Heart left ventricle (tissue), 16 donors: ENCODE measurements around the gene PEG3. TPM values are rescaled to one million over a fixed set of nuclear protein-coding genes. Genes with fewer than 3 reads are reported as not detected.
"Not testable (repeated sequence)": the region's sequence is repeated elsewhere in the genome, so short reads cannot be mapped to it uniquely, and the experiment has no call there.

Source experiments
- ATAC-seq, 4 donors: fragments of 200-7000 bp; cut with Tn5 transposase; one replicate each; pipeline ENCODE4 v1.9.1; 2020 to 2022; ENCODE audit warnings: moderate library complexity in 4 of 4, mild to moderate bottlenecking in 3 of 4, moderate number of reproducible peaks in 1 of 4
- DNase-seq, 5 donors: peaks; one replicate each; pipeline ENCODE4 v3.0.0-alpha.2; 2020
- H3K27ac ChIP-seq, 12 donors: fragments of 200-600 bp; sonication (generic) in 4 of 12; one replicate each; pipeline versions ENCODE4 v1.5.0 to v1.8.0; 2016 to 2022; ENCODE audit warnings: mild to moderate bottlenecking in 2 of 12
- H3K27me3 ChIP-seq, 9 donors: fragments of 200-600 bp; sonication (generic) in 2 of 9; one replicate each; pipeline versions ENCODE4 v1.5.1 to v1.8.0; 2016 to 2022; ENCODE audit warnings: mild to moderate bottlenecking in 3 of 9
- H3K36me3 ChIP-seq, 9 donors: fragments of 200-600 bp; sonication (generic) in 2 of 9; one replicate each; pipeline versions ENCODE4 v1.5.0 to v1.8.0; 2018 to 2022; ENCODE audit warnings: mild to moderate bottlenecking in 2 of 9
- H3K4me1 ChIP-seq, 12 donors: fragments of 200-600 bp; sonication (generic) in 4 of 12; one replicate each; pipeline versions ENCODE4 v1.5.0 to v1.8.0; 2016 to 2022; ENCODE audit warnings: mild to moderate bottlenecking in 3 of 12
- H3K4me3 ChIP-seq, 12 donors: fragments of 200-600 bp; sonication (generic) in 4 of 12; one replicate each; pipeline versions ENCODE4 v1.5.0 to v1.8.0; 2017 to 2022; ENCODE audit warnings: mild to moderate bottlenecking in 9 of 12, moderate library complexity in 4 of 12
- H3K9me3 ChIP-seq, 12 donors: fragments of 200-600 bp; sonication (generic) in 4 of 12; one replicate each; pipeline versions ENCODE4 v1.5.0 to v1.8.0; 2016 to 2022; ENCODE audit warnings: mild to moderate bottlenecking in 1 of 12
- POLR2A ChIP-seq, 2 donors: fragments of 450-650 bp; IDR thresholded peaks; one replicate each; pipeline ENCODE4 v1.6.1; 2017; ENCODE audit warnings: antibody characterized with exemption in 2 of 2, mild to moderate bottlenecking in 2 of 2, moderate library complexity in 2 of 2
- WGBS, 4 donors: extraction: QIAGEN DNeasy Blood & Tissue Kit in 2 of 4; methylation state at CpG; one replicate each; pipeline versions ENCODE4 v1.1.5 to v1.1.7; 2013 to 2018; 5-methylcytosine and 5-hydroxymethylcytosine counted together
- intact Hi-C, 10 donors: fragments of 100-400 bp; cut with DNase I; formaldehyde crosslinking; loops; one replicate each; pipeline versions ENCODE4 v1.11.1 to v1.14.2; 2022
- polyA plus RNA-seq, 2 donors: library from polyadenylated mRNA; stranded (reverse); fragments of 200-250 nt; gene quantifications; one replicate each; pipeline ENCODE4 v1.2.3, GENCODE V29; 2013
- total RNA-seq, 9 donors: library from RNA; depleted of rRNA in 2 of 9; stranded (reverse); fragments of >200 nt in 2 of 9; fragmentation: NEBNext Ultra II Directional in 3 of 9; extraction: Animal tissue kit (Norgen Biotek cat#: 25700) in 3 of 9; gene quantifications; one replicate each; pipeline versions ENCODE4 v1.1.0 to v1.2.4, GENCODE V29; 2016 to 2023
- TF ChIP-seq, protein P1 (sequence below), 12 donors: fragments of 200-600 bp; sonication (generic) in 4 of 12; IDR thresholded peaks; one replicate each; pipeline versions ENCODE4 v1.5.0 to v1.8.0; 2018 to 2022; ENCODE audit warnings: antibody characterized with exemption in 12 of 12, mild to moderate bottlenecking in 5 of 12
- donor health status: ischemic (EF 13 %, LVEDD 7.1; RV severe dilation, severe dysfunction).
- donor health status: healthy with polysubstance abuse.
- donor health status: DM: no; HTN: yes; CAD: no.
- donor health status: DM: no; HTN: no; CAD: no.
- donor health status: ischemic (EF 25% LVEDD 6.9; RV normal size, moderate dysfunction).
- donor health status: ischemic (EF 25% LVEDD 5.7; RV mildly dilated, moderate dysfunction).
- donor health status: healthy.
- donor health status: DM: yes; HTN: yes; CAD: no.
- donor health status: ischemic (EF 35%, LVEDD 5.7; RV mildly dilated, moderate dysfunction).
- donor health status: nonischemic (EF 11% LVEDD 7.7; RV severe dilation, severe dysfunction).
- donor health status: DM: yes; HTN: yes; CAD: no.
- donor health status: PGD.
- donor health status: ischemic (EF 29% LVEDD 5.4; RV normal size, mild dysfunction).
- donor health status: nonischemic (EF 23%, LVEDD 6.1; RV moderate dilation, normal function).

Gene PEG3
- total and polyA plus RNA-seq, 11 donors, result 2.1 to 12.6 (median 7.7) TPM

GRCh38 chr19:56864443-56865125 is 24.1 kb upstream of the PEG3 start:
- no peak overlapping the region for H3K27ac ChIP-seq
- DNase-seq, result no peak
- peak in 1 of 4 donors; percentile 44 for ATAC-seq
- TF ChIP-seq POLR2A (IDR thresholded peaks at IDR 0.05), result no peak
- TF ChIP-seq, protein P1, sequence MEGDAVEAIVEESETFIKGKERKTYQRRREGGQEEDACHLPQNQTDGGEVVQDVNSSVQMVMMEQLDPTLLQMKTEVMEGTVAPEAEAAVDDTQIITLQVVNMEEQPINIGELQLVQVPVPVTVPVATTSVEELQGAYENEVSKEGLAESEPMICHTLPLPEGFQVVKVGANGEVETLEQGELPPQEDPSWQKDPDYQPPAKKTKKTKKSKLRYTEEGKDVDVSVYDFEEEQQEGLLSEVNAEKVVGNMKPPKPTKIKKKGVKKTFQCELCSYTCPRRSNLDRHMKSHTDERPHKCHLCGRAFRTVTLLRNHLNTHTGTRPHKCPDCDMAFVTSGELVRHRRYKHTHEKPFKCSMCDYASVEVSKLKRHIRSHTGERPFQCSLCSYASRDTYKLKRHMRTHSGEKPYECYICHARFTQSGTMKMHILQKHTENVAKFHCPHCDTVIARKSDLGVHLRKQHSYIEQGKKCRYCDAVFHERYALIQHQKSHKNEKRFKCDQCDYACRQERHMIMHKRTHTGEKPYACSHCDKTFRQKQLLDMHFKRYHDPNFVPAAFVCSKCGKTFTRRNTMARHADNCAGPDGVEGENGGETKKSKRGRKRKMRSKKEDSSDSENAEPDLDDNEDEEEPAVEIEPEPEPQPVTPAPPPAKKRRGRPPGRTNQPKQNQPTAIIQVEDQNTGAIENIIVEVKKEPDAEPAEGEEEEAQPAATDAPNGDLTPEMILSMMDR (IDR thresholded peaks at IDR 0.05), result no peak
- H3K27me3 ChIP-seq, result peaks cover 0 to 15% (median 0%) of the 10 kb centered on the region in 9 donors
- intact Hi-C loops, result no loop called here
- H3K36me3 ChIP-seq, result no peaks in the 10 kb centered on the region
- peaks cover 0 to 10% (median 0%) of the 10 kb centered on the region in 12 donors for H3K9me3 ChIP-seq
- no peak overlapping the region for H3K4me3 ChIP-seq
- H3K4me1 ChIP-seq, result no peaks in the 10 kb centered on the region
- 49 to 61% (median 53%) methylated on average over 44 to 50 of the region's 50 CpGs for WGBS, 4 donors

GRCh38 chr19:56862741-56863140 is 22.2 kb upstream of the PEG3 start:
- Histone ChIP-seq H3K4me1 (no peaks in the 10 kb centered on the region), H3K27me3 (peaks cover 0 to 19% (median 0%) of the 10 kb centered on the region in 9 donors), H3K27ac (no peak overlapping the region), H3K4me3 (no peak overlapping the region), H3K9me3 (peaks cover 0 to 5% (median 0%) of the 10 kb centered on the region in 12 donors), H3K36me3 (no peaks in the 10 kb centered on the region)
- TF ChIP-seq, protein P1 (IDR thresholded peaks at IDR 0.05), result no peak
- no peak for TF ChIP-seq POLR2A (IDR thresholded peaks at IDR 0.05)
- ATAC-seq (no peak), DNase-seq (no peak)
- WGBS, 4 donors, result 88 to 92% (median 91%) methylated on average over 4 of the region's 4 CpGs
- intact Hi-C loops, result no loop called here

GRCh38 chr19:56860409-56860808 is 19.9 kb upstream of the PEG3 start:
- H3K9me3 ChIP-seq, ATAC-seq, DNase-seq, H3K27ac ChIP-seq, H3K4me1 ChIP-seq, H3K4me3 ChIP-seq, H3K36me3 ChIP-seq, intact Hi-C loops: not testable (repeated sequence)
- 87 to 95% (median 89%) methylated on average over 10 of the region's 10 CpGs for WGBS, 4 donors
- H3K27me3 ChIP-seq, result peaks cover 0 to 19% (median 4%) of the 10 kb centered on the region in 9 donors

- DNase-seq (no peak), ATAC-seq (no peak)
- 77 to 89% (median 81%) methylated on average over 4 of the region's 4 CpGs for WGBS, 4 donors
- Histone ChIP-seq H3K4me3 (no peak overlapping the region), H3K36me3 (no peaks in the 10 kb centered on the region), H3K4me1 (no peaks in the 10 kb centered on the region), H3K27me3 (peaks cover 0 to 10% (median 0%) of the 10 kb centered on the region in 9 donors), H3K9me3 (peaks cover 0 to 5% (median 0%) of the 10 kb centered on the region in 12 donors), H3K27ac (no peak overlapping the region)
- TF ChIP-seq, protein P1 (IDR thresholded peaks at IDR 0.05), result no peak
- TF ChIP-seq POLR2A (IDR thresholded peaks at IDR 0.05), result no peak
- intact Hi-C loops, result no loop called here
Observed at GRCh38 chr19:56858026-56858425, 17.5 kb upstream of the PEG3 start.
